ENCODE results near the gene MAP3K19. TPM values are rescaled to one million over a fixed set of nuclear protein-coding genes. Genes with fewer than 3 reads are reported as not detected.

The MAP3K19 gene
- total RNA-seq, 1 donor from 2014 or later, result not detected

- H3K27ac ChIP-seq, result no peak overlapping the region
- no peaks in the 10 kb centered on the region for H3K27me3 ChIP-seq
- H3K4me3 ChIP-seq, result no peak overlapping the region
- TF ChIP-seq, protein P1, sequence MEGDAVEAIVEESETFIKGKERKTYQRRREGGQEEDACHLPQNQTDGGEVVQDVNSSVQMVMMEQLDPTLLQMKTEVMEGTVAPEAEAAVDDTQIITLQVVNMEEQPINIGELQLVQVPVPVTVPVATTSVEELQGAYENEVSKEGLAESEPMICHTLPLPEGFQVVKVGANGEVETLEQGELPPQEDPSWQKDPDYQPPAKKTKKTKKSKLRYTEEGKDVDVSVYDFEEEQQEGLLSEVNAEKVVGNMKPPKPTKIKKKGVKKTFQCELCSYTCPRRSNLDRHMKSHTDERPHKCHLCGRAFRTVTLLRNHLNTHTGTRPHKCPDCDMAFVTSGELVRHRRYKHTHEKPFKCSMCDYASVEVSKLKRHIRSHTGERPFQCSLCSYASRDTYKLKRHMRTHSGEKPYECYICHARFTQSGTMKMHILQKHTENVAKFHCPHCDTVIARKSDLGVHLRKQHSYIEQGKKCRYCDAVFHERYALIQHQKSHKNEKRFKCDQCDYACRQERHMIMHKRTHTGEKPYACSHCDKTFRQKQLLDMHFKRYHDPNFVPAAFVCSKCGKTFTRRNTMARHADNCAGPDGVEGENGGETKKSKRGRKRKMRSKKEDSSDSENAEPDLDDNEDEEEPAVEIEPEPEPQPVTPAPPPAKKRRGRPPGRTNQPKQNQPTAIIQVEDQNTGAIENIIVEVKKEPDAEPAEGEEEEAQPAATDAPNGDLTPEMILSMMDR (IDR thresholded peaks at IDR 0.05), result no peak
- no peak for DNase-seq
- H3K9me3 ChIP-seq, result no peaks in the 10 kb centered on the region
- H3K36me3 ChIP-seq, result peaks cover 3% of the 10 kb centered on the region
- H3K4me1 ChIP-seq, result peaks cover 46% of the 10 kb centered on the region
- intact Hi-C loops (cut with DNase I), result no loop called here
- ATAC-seq, result no peak
Observed at GRCh38 chr2:134927195-134927594, 120.1 kb downstream of the MAP3K19 start.

- no peak overlapping the region for H3K4me3 ChIP-seq
- H3K9me3 ChIP-seq, result no peaks in the 10 kb centered on the region
- no peak for ATAC-seq
- DNase-seq, result no peak
- no peak overlapping the region for H3K27ac ChIP-seq
- intact Hi-C loops (cut with DNase I), result no loop called here
- H3K4me1 ChIP-seq, result peaks cover 53% of the 10 kb centered on the region
- H3K27me3 ChIP-seq, result no peaks in the 10 kb centered on the region
- no peaks in the 10 kb centered on the region for H3K36me3 ChIP-seq
- TF ChIP-seq, protein P1 (IDR thresholded peaks at IDR 0.05), result no peak
Observed at GRCh38 chr2:134926231-134926931, 120.9 kb downstream of the MAP3K19 start.

GRCh38 chr2:134924912-134925311 is 122.3 kb downstream of the MAP3K19 start:
- Histone ChIP-seq H3K9me3 (no peaks in the 10 kb centered on the region), H3K4me3 (no peak overlapping the region), H3K4me1 (peaks cover 57% of the 10 kb centered on the region), H3K27ac (no peak overlapping the region), H3K36me3 (no peaks in the 10 kb centered on the region), H3K27me3 (no peaks in the 10 kb centered on the region)
- TF ChIP-seq, protein P1 (IDR thresholded peaks at IDR 0.05), result no peak
- DNase-seq, result no peak
- no peak for ATAC-seq
- intact Hi-C loops (cut with DNase I), result no loop called here

DNA sequence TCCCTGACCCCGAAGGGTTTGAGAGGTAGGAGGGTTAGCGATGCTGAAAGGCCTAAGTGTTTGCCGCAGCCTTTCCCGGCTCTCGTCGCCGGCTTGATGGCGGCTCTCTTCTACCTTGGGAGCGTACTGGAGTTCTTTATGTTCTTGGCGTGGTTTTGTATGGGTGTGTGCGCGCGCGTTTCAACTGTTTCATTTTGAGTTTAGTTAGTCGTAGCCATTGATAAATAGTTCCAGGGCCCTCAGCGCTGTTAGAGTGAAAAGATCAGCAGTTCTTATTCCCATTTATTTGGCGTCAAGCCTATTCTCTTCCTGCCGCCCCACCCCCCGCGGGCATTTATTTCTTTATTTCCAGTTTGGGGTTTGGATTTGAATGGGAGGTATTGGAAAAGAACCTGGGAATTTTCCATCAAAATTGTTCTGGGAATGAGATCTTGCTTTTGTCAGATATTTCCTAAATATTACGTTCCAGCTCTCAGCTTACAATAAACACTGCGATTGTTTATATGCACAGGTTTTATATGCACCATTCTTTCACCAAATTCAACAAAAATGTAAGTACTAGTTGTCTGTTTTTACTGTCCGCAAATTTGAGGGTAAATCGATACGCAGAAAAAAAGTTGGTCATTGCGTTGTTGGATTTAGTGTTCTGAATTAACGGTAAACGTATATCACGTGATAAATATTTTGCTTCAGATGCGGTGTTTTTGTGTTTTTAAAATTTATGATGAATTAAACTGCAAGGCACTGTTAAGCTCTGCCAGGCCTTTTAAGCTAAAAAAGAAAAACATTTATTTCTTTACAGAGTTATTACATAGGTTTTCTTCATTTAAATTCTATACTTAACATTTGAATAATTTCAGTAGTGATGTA is 127.7 kb downstream of the MAP3K19 start:
- H3K4me3 ChIP-seq, result peak overlapping the region; percentile 86
- DNase-seq (no peak), ATAC-seq (no peak)
- intact Hi-C loops (cut with DNase I), result no loop called here
- peaks cover 29% of the 10 kb centered on the region for H3K4me1 ChIP-seq
- TF ChIP-seq, protein P1 (IDR thresholded peaks at IDR 0.05), result no peak
- H3K36me3 ChIP-seq, result no peaks in the 10 kb centered on the region
- H3K9me3 ChIP-seq, result no peaks in the 10 kb centered on the region
- peak overlapping the region; percentile 99 for H3K27ac ChIP-seq
- no peaks in the 10 kb centered on the region for H3K27me3 ChIP-seq

- Histone ChIP-seq H3K36me3 (no peaks in the 10 kb centered on the region), H3K27ac (peak within 1 kb of the TSS; percentile 99), H3K4me1 (peaks cover 29% of the 10 kb centered on the region), H3K9me3 (no peaks in the 10 kb centered on the region), H3K27me3 (no peaks in the 10 kb centered on the region), H3K4me3 (peak within 1 kb of the TSS; percentile 86)
- TF ChIP-seq, protein P1 (IDR thresholded peaks at IDR 0.05), result peak; percentile 8
- intact Hi-C loops (cut with DNase I), result no loop called here
- DNase-seq (peak; percentile 100), ATAC-seq (peak; percentile 95)
Observed at GRCh38 chr2:134918526-134919340, 128.5 kb downstream of the MAP3K19 start, which contains the start of gene CCNT2. Gene CCNT2, plus strand, starts transcription at chr2:134918822. Its CDS starts 33 bp downstream, at chr2:134918855.
